Bronchial epithelial cell (primary cell): Measurements from ENCODE around the gene FBF1. TPM values are rescaled to one million over a fixed set of nuclear protein-coding genes. Genes with fewer than 3 reads are reported as not detected.

Experiments
- DNase-seq: peaks from one replicate; pipeline ENCODE4 v3.0.0-alpha.2; 2010; ENCODE audit warnings: low read depth
- FAIRE-seq: peaks from 2 replicates; lab custom pipeline; 2011; peaks lifted over from hg19 to GRCh38; lab: Jason Lieb, UNC
- H3K27me3 ChIP-seq: 2 replicates; pipeline ENCODE4 v1.5.1; 2011; ENCODE audit warnings: low read length; ENCODE audit not compliant: control insufficient read depth, insufficient read depth
- H3K36me3 ChIP-seq: 2 replicates; pipeline ENCODE4 v1.5.1; 2011; ENCODE audit warnings: low read length; ENCODE audit not compliant: control insufficient read depth, insufficient read depth
- H3K4me3 ChIP-seq: 2 replicates; pipeline ENCODE4 v1.5.1; 2011; ENCODE audit warnings: mild to moderate bottlenecking, low read depth, low read length, control low read depth
- CTCF ChIP-seq: IDR thresholded peaks from 2 replicates; pipeline ENCODE4 v1.5.1; 2011; ENCODE audit warnings: mild to moderate bottlenecking, moderate library complexity, low read length, control low read depth, inconsistent platforms; ENCODE audit not compliant: insufficient read depth, severe bottlenecking
- total RNA-seq: library from RNA; depleted of rRNA; stranded (reverse); fragments of >200 nt; gene quantifications from 2 replicates; pipeline ENCODE4 v1.2.1, GENCODE V29; 2014

The FBF1 gene
- total RNA-seq, 1 donor from 2014 or later: 10.5 TPM

GRCh38 chr17:75877752-75878173 lies 63.1 kb downstream of the FBF1 start:
- TF ChIP-seq CTCF: peak; percentile 74
- Histone ChIP-seq H3K27me3 (no peaks in the 10 kb centered on the region), H3K36me3 (peaks cover 1% of the 10 kb centered on the region), H3K4me3 (peak overlapping the region; percentile 55)
- DNase-seq (peak; percentile 56), FAIRE-seq (no peak)

- TF ChIP-seq CTCF: no peak
- peak; percentile 83 for DNase-seq
- H3K36me3 ChIP-seq: peaks cover 1% of the 10 kb centered on the region
- H3K4me3 ChIP-seq: peak overlapping the region; percentile 55
- no peak for FAIRE-seq
- H3K27me3 ChIP-seq: no peaks in the 10 kb centered on the region
These were observed 63.7 kb downstream of the FBF1 start for GRCh38 chr17:75876938-75877751.

- no peaks in the 10 kb centered on the region for H3K27me3 ChIP-seq
- peak overlapping the region; percentile 55 for H3K4me3 ChIP-seq
- DNase-seq (peak; percentile 73), FAIRE-seq (no peak)
- TF ChIP-seq CTCF: peak; percentile 33
- peaks cover 1% of the 10 kb centered on the region for H3K36me3 ChIP-seq
These were observed 64.5 kb downstream of the FBF1 start for GRCh38 chr17:75876190-75876937.

DNA sequence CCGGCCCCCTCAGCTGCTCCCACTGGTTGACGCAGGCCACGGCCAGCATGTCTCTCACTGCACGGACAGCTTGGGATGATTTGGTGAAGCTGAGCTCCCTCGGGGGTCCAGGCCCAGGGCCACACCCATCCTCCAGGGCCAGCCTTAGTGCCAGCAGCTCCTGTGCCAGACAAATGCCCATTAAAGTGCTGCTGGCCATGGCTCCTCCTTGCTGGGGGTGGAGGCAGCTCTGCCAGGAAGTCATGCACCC lies 65.0 kb downstream of the FBF1 start:
- FAIRE-seq: no peak
- TF ChIP-seq CTCF: no peak
- no peak for DNase-seq
- peaks cover 1% of the 10 kb centered on the region for H3K36me3 ChIP-seq
- no peaks in the 10 kb centered on the region for H3K27me3 ChIP-seq
- no peak overlapping the region for H3K4me3 ChIP-seq

GRCh38 chr17:75875182-75875939 lies 65.5 kb downstream of the FBF1 start:
- TF ChIP-seq CTCF: no peak
- Histone ChIP-seq H3K4me3 (no peak overlapping the region), H3K36me3 (peaks cover 1% of the 10 kb centered on the region), H3K27me3 (no peaks in the 10 kb centered on the region)
- DNase-seq (no peak), FAIRE-seq (no peak)
